GM19023 (cell line): ENCODE results near the gene POR.

Experiments
- ATAC-seq: cut with Tn5 transposase; IDR thresholded peaks from one replicate; pipeline ENCODE4 v1.9.1; 2021; ENCODE audit warnings: mild to moderate bottlenecking, moderate library complexity; ENCODE audit not compliant: unreplicated experiment

The POR gene

GRCh38 chr7:75950111-75950681, 35.2 kb downstream of the POR start:
- ATAC-seq, result no peak

- ATAC-seq, result no peak
These were observed 36.6 kb downstream of the POR start for GRCh38 chr7:75951506-75951905.

GRCh38 chr7:75953431-75953830, 38.5 kb downstream of the POR start:
- ATAC-seq, result no peak

GRCh38 chr7:75953931-75954330, 39.0 kb downstream of the POR start:
- ATAC-seq, result no peak

GRCh38 chr7:75955331-75955955, 40.5 kb downstream of the POR start:
- ATAC-seq, result no peak

- ATAC-seq, result no peak
These were observed 42.2 kb downstream of the POR start for GRCh38 chr7:75957021-75957736.

- no peak for ATAC-seq
These were observed 44.0 kb downstream of the POR start for GRCh38 chr7:75958802-75959543.

GRCh38 chr7:75960372-75960771, 45.4 kb downstream of the POR start:
- ATAC-seq, result no peak

GRCh38 chr7:75961218-75961617, 46.3 kb downstream of the POR start:
- no peak for ATAC-seq

- ATAC-seq, result no peak
These were observed 47.8 kb downstream of the POR start for GRCh38 chr7:75962607-75963380.

GRCh38 chr7:75963381-75963995, 48.5 kb downstream of the POR start:
- ATAC-seq, result no peak

- ATAC-seq, result no peak
These were observed 50.7 kb downstream of the POR start for GRCh38 chr7:75965617-75966016.

GRCh38 chr7:75966190-75966961, 51.4 kb downstream of the POR start:
- ATAC-seq, result no peak

- ATAC-seq, result no peak
These were observed 52.1 kb downstream of the POR start for GRCh38 chr7:75967055-75967454.

- no peak for ATAC-seq
These were observed 52.6 kb downstream of the POR start for GRCh38 chr7:75967487-75967997.

GRCh38 chr7:75968012-75968411, 53.1 kb downstream of the POR start:
- no peak for ATAC-seq

GRCh38 chr7:75968561-75969001, 53.6 kb downstream of the POR start:
- no peak for ATAC-seq

- ATAC-seq, result no peak
These were observed 54.2 kb downstream of the POR start for GRCh38 chr7:75969182-75969581.

GRCh38 chr7:75969704-75970498, 54.9 kb downstream of the POR start:
- ATAC-seq, result no peak
